Measurements from ENCODE around the gene UBE3D. TPM values are rescaled to one million over a fixed set of nuclear protein-coding genes. Genes with fewer than 3 reads are reported as not detected.

UBE3D gene
- total RNA-seq, 1 donor from 2014 or later = 10.3 TPM

DNA sequence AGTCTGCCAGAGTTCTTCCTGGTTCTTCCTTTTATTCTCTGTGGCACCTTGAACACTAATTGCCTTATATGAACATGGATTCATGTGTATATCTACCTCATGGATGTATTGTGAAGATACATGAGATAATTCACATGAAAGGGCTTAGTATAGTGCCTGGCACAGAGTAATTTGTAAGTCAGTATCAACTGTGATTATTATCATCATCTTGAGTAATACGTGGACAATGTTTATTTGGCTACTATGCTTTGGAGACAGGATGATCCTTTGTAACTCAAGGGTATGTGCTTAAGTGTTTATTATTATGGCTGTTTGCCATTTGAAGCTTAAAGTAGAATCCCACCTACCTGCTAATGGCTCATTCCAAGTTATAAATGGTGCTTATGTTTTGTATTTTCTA is 17.8 kb upstream of the UBE3D start:
- DNase-seq (ENCODE audit: low read depth, low spot score) = no peak
- H3K27ac Mint-ChIP-seq (ENCODE audit: unreplicated experiment) = no peak overlapping the region
- no peaks in the 10 kb centered on the region for H3K4me1 Mint-ChIP-seq
- TF ChIP-seq, protein P1, sequence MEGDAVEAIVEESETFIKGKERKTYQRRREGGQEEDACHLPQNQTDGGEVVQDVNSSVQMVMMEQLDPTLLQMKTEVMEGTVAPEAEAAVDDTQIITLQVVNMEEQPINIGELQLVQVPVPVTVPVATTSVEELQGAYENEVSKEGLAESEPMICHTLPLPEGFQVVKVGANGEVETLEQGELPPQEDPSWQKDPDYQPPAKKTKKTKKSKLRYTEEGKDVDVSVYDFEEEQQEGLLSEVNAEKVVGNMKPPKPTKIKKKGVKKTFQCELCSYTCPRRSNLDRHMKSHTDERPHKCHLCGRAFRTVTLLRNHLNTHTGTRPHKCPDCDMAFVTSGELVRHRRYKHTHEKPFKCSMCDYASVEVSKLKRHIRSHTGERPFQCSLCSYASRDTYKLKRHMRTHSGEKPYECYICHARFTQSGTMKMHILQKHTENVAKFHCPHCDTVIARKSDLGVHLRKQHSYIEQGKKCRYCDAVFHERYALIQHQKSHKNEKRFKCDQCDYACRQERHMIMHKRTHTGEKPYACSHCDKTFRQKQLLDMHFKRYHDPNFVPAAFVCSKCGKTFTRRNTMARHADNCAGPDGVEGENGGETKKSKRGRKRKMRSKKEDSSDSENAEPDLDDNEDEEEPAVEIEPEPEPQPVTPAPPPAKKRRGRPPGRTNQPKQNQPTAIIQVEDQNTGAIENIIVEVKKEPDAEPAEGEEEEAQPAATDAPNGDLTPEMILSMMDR (conservative IDR thresholded peaks at IDR 0.05) = no peak
- no peak overlapping the region for H3K4me3 Mint-ChIP-seq
- H3K36me3 Mint-ChIP-seq (ENCODE audit: low read depth) = peaks cover 6% of the 10 kb centered on the region
- no peaks in the 10 kb centered on the region for H3K27me3 Mint-ChIP-seq (ENCODE audit: low read depth)
- peaks cover 8% of the 10 kb centered on the region for H3K9me3 Mint-ChIP-seq

GRCh38 chr6:83073615-83074014 is 8.0 kb upstream of the UBE3D start:
- TF ChIP-seq, protein P1 (conservative IDR thresholded peaks at IDR 0.05) = no peak
- H3K4me1 Mint-ChIP-seq = peaks cover 4% of the 10 kb centered on the region
- no peak overlapping the region for H3K4me3 Mint-ChIP-seq
- H3K27me3 Mint-ChIP-seq (ENCODE audit: low read depth) = no peaks in the 10 kb centered on the region
- H3K36me3 Mint-ChIP-seq (ENCODE audit: low read depth) = peaks cover 3% of the 10 kb centered on the region
- no peak overlapping the region for H3K27ac Mint-ChIP-seq (ENCODE audit: unreplicated experiment)
- no peak for DNase-seq (ENCODE audit: low read depth, low spot score)
- H3K9me3 Mint-ChIP-seq = peaks cover 2% of the 10 kb centered on the region

DNA sequence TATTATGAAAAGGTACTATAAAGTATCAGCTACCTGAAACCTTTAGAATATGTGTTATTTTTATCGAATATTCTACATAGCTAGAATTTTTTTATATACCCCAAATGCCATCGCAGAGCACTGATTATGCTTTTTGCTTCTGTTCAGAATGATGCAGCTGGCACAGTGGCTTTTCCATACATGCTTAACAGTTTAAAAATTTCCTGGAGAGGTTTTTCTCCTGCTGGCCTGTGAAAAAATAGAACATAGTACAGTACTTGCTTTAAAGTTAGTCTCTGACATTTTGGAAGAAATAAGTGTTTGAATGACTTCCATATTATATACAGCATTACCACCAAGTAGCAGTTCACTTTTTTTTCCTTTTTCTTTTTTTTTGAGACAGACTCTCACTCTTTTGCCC is 7.1 kb upstream of the UBE3D start:
- no peak overlapping the region for H3K27ac Mint-ChIP-seq (ENCODE audit: unreplicated experiment)
- TF ChIP-seq, protein P1 (conservative IDR thresholded peaks at IDR 0.05) = no peak
- no peak overlapping the region for H3K4me3 Mint-ChIP-seq
- H3K4me1 Mint-ChIP-seq = peaks cover 10% of the 10 kb centered on the region
- no peak for DNase-seq (ENCODE audit: low read depth, low spot score)
- no peaks in the 10 kb centered on the region for H3K27me3 Mint-ChIP-seq (ENCODE audit: low read depth)
- peaks cover 2% of the 10 kb centered on the region for H3K9me3 Mint-ChIP-seq
- H3K36me3 Mint-ChIP-seq (ENCODE audit: low read depth) = peaks cover 3% of the 10 kb centered on the region

GRCh38 chr6:83071707-83072106 is 6.1 kb upstream of the UBE3D start:
- TF ChIP-seq, protein P1 (conservative IDR thresholded peaks at IDR 0.05) = no peak
- H3K36me3 Mint-ChIP-seq (ENCODE audit: low read depth) = peaks cover 3% of the 10 kb centered on the region
- H3K4me3 Mint-ChIP-seq = no peak overlapping the region
- H3K9me3 Mint-ChIP-seq = peaks cover 2% of the 10 kb centered on the region
- no peak overlapping the region for H3K27ac Mint-ChIP-seq (ENCODE audit: unreplicated experiment)
- no peaks in the 10 kb centered on the region for H3K27me3 Mint-ChIP-seq (ENCODE audit: low read depth)
- no peak for DNase-seq (ENCODE audit: low read depth, low spot score)
- peaks cover 15% of the 10 kb centered on the region for H3K4me1 Mint-ChIP-seq

DNA sequence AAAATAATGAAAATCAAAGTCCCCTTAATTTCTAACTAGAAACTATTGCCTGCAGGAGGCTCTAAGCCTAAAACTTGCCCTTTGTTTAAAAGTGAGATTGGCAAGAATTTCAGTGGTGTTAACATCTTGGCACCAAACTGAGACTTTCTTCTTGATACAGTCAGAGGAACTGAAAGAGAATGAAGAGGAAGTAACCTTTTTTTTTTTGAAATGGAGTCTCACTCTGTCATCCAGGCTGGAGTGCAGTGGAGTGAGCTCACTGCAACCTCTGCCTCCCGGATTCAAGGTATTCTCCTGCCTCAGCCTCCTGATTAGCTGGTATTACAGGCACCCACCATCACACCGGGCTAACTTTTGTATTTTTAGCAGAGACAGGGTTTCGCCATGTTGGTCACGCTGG is 5.4 kb upstream of the UBE3D start:
- Mint-ChIP-seq H3K4me3 (no peak overlapping the region), H3K27me3 (ENCODE audit: low read depth) (no peaks in the 10 kb centered on the region), H3K4me1 (peaks cover 17% of the 10 kb centered on the region), H3K36me3 (ENCODE audit: low read depth) (peaks cover 3% of the 10 kb centered on the region), H3K9me3 (peaks cover 2% of the 10 kb centered on the region), H3K27ac (ENCODE audit: unreplicated experiment) (no peak overlapping the region)
- TF ChIP-seq, protein P1 (conservative IDR thresholded peaks at IDR 0.05) = no peak
- no peak for DNase-seq (ENCODE audit: low read depth, low spot score)

DNA sequence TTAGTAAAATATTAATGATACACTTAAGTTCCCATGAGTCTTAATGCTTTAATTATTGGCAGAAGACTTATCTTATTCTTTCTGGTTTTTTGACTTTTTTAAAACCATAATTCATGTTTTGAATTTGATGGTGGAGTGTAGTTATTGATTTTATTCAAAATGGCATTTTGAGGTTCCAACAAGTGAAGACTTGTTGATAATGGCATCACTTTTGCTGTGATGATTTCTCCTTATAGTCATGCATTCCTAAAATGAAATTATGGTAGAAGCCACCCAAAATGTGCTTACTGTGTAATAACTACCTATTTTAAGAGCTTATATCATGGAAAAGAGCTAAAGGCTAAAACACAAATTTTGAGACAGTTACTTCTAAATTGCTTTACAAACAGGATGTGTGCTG is 4.0 kb upstream of the UBE3D start:
- no peaks in the 10 kb centered on the region for H3K36me3 Mint-ChIP-seq (ENCODE audit: low read depth)
- no peak for DNase-seq (ENCODE audit: low read depth, low spot score)
- TF ChIP-seq, protein P1 (conservative IDR thresholded peaks at IDR 0.05) = no peak
- no peak overlapping the region for H3K27ac Mint-ChIP-seq (ENCODE audit: unreplicated experiment)
- H3K4me1 Mint-ChIP-seq = peaks cover 25% of the 10 kb centered on the region
- no peaks in the 10 kb centered on the region for H3K27me3 Mint-ChIP-seq (ENCODE audit: low read depth)
- no peak overlapping the region for H3K4me3 Mint-ChIP-seq
- H3K9me3 Mint-ChIP-seq = no peaks in the 10 kb centered on the region

Data from neural crest cell (in vitro differentiated cells).